Fibroblast of peridontal ligament (primary cell): ENCODE measurements around the gene RPS10.
A peak's percentile ranks its signal among the peaks of the same experiment; 100 is the strongest.

ENCODE experiments used
- DNase-seq: peaks from one replicate; pipeline ENCODE4 v3.0.0-alpha.2; 2010; ENCODE audit errors: extremely low read depth

The RPS10 gene

DNA sequence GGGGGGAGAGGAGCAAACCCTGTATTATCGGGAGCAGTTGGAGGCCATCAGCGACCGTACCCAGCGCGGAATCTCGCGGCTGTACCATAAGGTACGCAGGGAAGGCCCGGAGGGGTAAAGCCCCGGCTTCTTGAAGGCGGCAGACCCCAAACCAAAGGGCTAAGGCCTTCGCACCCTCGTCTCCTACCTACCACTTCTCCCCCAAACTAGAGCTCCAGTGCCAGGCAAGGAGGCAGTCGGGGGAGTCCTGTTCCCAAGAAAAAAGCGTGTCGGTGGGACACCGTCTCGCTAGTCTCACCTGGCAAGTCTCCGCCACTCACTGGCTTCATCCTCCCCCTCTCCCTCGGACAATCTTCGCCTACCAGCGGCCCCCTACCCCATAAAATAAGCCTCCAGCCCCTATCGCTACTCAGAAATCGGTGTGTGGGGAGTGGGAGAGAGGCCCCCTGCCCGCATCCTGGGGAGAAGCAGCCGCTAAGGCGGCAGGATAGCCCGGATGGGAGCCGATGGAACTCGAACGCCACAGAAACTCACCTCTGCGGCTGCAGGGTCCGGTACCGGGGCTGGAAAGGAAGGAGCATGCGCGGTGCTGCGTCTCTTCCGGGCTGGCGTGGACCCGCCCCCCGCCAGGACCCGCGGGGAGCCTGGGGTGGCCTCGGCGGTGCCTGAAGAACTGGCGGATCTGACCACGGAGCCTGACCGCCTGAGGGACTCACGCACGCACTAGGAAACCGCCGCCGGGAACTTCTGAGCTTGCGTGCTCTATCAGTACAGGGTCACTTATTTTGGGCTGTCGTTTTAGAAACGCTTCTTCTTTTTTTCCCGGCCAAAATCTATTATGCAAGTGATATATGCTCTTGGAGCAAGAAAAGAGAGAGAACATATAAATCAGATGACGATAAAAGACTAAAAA, at the start of gene RPS10:
RPS10 (minus strand) TSS at position 572 of the 913 bp plus-strand sequence. CDS start 848 bp downstream, outside the sequence.
- peak; percentile 90 for DNase-seq

DNA sequence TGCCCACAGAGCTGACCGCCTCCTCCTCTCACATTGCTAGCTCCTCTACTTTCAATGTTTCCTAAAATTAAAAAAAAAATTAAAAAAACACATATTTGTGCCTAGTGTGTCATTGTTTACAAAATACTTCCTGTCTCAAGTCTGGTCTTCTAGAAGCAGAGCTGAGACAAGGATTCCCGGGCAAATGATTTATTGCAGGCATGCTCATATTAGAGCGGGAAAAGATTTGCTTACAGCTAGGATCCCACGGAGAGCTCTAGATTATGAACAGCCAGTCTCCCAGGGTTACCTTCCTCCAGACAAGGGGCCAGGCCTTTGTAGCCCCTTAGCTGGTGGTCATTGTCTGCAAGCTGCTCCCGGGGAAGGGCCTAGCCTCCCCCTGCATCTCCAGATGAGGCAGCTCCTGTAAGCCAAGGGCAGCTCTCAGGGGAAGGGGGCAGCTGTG, 49.4 kb upstream of the RPS10 start:
- DNase-seq = no peak

DNA sequence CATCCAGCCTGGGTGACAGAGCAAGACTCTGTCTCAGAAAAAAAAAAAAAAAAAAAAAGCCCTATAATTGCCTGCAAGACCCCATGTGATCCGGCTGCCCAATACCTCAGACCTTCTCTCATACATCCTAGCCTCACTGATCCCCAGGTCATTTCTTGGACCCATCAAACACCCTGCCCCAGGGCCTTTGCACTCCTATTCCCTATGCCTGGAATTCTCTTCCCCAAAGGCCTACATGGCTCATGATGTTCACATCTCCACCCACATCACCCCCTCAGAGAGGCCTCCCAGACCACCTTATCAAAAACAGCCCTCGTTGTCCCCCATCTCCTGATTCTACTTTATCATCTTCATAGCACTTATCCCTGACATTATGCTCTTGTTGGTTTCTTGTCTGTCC, 48.9 kb upstream of the RPS10 start:
- DNase-seq = no peak

DNA sequence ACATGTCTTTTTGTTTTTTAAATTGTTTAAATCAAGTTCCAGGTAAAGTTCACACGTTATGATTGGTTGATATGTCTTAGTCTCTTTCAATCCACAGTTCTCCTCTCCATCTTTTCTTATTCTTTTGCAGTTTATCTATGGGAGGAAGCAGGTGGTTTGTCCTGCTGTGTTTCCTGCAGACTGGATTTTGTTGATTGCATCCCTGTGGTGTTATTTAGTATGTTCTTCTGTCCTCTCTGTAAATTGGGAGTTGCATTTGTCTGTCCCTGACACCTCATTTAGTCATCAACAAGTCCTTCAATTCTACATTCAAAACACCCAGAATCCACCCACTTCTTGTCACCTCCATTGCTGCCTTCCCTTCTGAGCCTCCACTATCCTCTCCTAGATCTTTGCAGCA, 48.1 kb upstream of the RPS10 start:
- no peak for DNase-seq

DNA sequence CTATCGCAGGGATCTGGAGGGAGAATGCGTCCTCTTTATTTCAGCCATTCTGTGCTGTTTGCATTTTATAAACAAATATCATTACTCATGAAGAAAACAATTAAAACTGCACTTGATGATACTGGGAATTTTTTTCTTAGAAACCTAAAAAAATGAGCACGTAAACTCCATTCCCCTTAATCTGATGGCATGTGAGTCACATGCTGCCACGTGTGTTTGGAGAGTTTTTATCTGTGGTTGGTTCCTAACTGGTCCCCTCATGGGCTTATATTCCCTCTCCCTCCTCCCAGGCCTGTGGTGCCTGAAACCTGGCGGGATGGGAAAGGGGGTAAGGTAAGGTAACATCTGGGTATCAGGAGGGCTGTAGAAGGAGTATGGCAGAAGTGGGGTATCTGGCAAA, 46.6 kb upstream of the RPS10 start:
- DNase-seq = no peak

DNA sequence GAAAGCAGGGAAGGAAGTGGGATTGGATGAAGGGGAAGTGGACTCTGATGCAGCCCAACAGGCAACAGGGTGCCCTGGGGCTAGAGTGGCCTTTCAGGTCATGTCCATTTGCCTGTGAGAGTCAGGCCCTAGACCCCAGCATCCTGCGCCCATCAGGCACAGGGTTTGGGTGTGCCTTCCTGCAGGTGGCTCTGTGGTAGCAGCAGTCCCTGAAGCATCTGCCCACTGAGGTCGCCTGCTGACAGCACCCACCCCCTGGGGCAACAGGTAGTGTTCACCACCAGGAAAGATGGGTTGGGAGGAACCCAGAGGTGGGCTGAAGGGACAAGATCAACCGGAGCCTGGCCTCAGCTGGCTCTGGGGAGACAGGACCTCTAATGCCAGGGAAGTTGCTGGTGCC, 43.6 kb upstream of the RPS10 start:
- DNase-seq = no peak

GRCh38 chr6:34468378-34468892, 42.6 kb upstream of the RPS10 start:
- no peak for DNase-seq

- no peak for DNase-seq
These were observed 40.6 kb upstream of the RPS10 start for GRCh38 chr6:34466242-34467185.

- DNase-seq = no peak
These were observed 39.8 kb upstream of the RPS10 start, which contains the start of gene PACSIN1 for GRCh38 chr6:34465531-34466241. Gene PACSIN1, plus strand, starts transcription at chr6:34466076. Its CDS starts 60,230 bp downstream, at chr6:34526306.

DNA sequence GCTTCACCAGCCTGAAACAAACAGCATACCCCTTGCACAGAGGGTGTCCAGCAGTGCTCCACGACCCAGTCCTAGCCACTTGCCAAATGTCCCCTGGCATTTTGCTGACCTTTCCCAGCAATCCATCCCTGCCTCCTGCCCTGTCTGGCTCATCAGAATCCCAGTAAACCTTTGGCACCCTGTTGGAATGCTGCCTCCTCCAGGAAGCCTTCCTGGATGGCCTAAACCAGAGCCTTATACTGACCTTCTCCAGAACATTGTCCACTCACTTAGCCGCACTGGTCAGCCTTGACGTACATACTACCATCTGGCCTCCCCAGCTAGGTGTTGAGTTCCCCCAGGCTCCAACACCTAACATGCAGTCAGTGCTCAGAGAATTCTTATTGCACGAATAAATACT, 38.0 kb upstream of the RPS10 start:
- DNase-seq = no peak

GRCh38 chr6:34463299-34463698, 37.4 kb upstream of the RPS10 start:
- DNase-seq = no peak

GRCh38 chr6:34462551-34462971, 36.7 kb upstream of the RPS10 start:
- DNase-seq = no peak

DNA sequence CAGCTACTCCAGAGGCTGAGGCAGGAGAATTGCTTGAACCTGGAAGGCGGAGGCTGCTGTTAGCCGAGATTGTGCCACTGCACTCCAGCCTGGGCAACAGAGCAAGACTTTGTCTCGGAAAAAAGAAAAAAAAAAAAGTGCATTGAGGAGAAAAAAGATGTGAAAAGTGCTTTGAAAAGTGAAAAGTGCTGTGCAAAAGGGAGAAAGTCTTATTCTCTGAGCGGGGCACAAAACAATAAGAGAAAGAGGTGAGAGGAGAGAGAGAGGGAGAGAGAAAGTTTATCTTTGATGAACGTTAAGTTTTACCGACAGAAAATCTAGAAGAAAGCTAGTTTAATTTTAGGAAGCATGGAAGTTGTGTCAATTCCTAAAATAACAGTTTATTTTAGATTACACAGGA, 36.1 kb upstream of the RPS10 start:
- no peak for DNase-seq

DNA sequence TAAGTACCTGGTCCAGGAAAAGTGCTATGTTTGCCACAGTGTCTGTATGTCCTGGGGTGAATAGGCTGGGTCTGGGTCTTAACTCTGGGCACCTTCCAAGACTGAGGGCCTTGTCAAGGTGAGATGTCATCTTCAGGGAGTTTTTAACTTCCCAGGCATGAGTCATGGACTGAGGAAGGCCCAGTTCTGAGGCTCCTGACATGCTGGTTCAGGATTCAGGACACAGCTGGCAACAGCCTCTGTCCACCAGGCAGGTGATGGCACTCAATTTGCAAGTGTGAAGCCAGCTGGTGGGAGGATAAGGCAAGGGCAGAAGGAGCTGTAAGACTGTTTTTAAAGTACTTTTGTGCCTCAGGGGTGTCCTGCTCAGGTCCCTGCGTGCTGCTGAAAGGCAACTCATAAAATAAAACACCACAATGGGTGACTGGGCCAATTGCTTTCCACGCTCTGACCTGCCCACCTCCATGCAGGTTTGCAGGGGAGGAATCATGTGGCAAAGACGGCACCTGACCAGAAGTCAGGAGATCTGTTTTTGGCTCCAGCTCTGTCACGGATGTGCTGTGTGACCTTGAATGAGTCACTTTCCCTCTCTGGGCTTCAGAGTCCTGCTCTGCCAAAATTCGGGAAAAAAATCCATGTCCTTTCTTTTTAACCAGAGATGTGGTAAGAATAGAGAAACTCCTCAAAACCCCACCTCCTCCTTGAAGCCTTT, 35.1 kb upstream of the RPS10 start:
- no peak for DNase-seq

DNA sequence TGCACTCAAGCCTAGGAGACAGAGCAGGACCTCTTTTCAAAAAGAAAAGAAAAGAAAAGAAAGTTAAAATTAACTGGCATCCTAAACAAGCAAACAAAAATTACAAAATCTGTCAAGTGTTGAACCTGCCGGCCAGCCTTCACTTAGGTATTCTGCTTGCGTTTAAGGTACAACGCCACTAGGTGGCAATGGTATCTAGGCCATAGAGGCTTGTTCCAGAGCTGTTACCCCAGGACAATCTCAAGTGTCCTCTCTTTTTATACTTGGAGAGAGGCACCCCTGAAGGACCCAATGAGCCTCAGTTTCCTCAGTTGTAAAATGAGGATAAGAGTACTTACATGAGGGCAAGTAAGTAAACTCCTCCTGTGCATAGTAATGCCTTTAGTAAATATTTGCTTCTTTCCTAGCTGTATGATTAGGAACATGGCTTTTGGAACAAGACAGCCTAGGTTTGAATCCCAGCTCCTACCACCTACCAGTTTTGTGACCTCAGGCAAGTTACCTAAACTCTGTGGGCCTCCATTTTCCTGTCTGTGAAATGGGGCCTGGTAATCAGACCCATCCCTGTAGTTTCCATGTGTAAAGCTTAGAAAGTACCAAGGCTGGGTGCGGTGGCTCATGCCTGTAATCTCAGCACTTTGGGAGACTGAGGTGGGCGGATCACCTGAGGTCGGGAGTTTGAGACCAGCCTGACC, 34.2 kb upstream of the RPS10 start:
- DNase-seq = peak; percentile 59

DNA sequence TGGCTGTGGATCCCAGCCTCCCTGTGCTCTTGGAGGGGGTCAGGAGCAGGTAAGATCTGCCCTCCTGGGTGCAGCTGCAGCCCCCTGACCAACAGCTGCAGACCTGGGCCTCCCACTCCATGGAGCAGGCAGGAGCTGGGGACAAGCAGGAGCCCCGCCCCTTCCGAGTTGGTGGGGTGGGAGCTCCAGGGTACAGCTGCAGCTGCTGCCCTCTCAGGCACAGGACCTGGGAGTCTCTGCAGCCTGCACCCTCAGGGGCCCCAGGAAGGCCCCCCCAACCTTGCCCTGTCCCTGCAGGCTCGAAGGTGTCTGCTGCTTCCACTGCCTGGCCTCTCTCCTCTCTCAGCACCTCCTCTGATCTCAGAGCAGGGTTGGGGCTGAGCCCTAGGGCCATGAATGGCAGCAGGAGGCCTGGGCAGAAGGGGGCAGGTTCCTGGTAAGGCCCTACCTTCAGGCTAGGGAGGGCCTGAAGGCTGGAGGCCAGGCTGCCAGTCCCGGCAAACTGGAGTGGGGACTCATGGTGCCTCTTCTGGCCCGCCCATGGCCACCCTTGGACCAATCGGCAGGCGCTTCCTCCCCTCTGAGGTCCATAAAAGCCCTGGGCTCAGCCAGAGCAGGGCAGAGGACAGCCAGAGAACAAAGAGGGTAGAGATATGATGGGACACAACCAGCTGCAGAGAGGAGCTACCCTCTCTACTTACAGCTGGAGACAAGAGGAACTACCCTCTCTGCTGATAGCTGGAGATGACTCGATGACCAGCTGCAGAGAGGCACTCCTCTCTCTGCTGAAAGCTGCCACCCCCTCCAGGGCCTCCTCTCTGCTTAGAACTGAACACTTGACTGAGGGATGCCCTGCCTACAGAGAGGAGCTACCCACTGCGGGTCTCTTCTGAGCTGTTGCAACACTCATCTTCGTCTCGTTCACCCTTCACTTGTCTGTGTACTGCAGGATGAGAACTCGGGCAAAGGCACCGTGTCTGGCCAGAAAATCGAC, 32.2 kb upstream of the RPS10 start:
- DNase-seq = no peak

DNA sequence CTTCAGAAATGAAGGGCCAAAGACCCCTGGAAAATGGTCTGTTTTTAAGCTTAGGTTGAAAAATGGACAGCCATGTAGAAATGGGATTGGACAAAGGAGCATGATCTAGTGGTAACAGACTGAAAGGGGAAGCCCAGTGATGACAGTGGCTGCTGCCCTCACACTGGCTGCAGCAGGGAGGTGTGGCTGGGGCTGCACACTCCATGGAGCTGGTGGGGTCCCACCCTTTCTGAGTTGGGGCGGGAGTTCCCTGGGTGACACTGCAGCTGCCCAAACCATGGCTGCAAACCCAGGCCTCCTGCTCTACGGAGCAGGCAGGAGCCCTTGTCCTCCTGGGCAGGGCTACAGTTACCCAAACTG, 31.5 kb upstream of the RPS10 start:
- DNase-seq = no peak

DNA sequence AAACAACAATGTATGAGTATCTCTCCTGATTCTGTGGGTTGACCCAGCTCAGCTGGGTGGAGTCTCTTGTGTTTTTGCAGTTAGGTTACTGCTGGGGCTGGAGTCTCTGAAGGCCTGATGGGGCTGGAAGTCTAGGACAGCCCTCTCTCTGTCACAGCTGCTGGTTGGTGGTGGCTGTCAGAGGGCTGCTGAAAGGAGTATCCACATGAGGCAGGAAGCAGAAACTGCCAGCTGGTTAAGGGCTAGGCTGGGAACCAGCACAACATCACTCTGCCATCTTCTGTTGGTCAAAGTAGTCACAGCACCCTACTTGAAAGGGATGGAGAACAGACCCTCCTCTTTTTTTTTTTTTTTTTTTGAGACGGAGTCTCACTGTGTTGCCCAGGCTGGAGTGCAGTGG, 30.0 kb upstream of the RPS10 start:
- DNase-seq = no peak

- DNase-seq = no peak
These were observed 25.3 kb upstream of the RPS10 start for GRCh38 chr6:34451192-34451591.
